ENCODE measurements around the gene RARS2.
A peak's percentile ranks its signal among the peaks of the same experiment; 100 is the strongest.

RARS2 gene

GRCh38 chr6:87608802-87609201, 19.0 kb upstream of the RARS2 start:
- Histone ChIP-seq H3K23ac (ENCODE audit: low read depth, low read length, poor library complexity) (no peak overlapping the region), H3K27ac (replicated peaks; ENCODE audit: low read length) (no peak overlapping the region), H3K18ac (ENCODE audit: low read length) (no peak overlapping the region), H4K91ac (ENCODE audit: low read depth, low read length, poor library complexity) (no peak overlapping the region), H2BK15ac (ENCODE audit: low read length) (no peak overlapping the region), H3K9ac (ENCODE audit: low read depth, low read length, poor library complexity) (no peak overlapping the region), H2BK120ac (ENCODE audit: low read depth, low read length) (no peak overlapping the region), H3K79me1 (ENCODE audit: low read depth, low read length) (no peaks in the 10 kb centered on the region), H3K9me3 (replicated peaks in 1 of 2; ENCODE audit: control insufficient read depth in 2 of 2, insufficient read depth in 1 of 2, low read depth in 1 of 2, low read length in 2 of 2) (no peaks in the 10 kb centered on the region), H2AK5ac (ENCODE audit: low read depth, low read length) (no peak overlapping the region), H3K4ac (ENCODE audit: low read length) (no peak overlapping the region), H3K14ac (ENCODE audit: low read length) (no peak overlapping the region), H4K8ac (ENCODE audit: low read depth, low read length) (no peak overlapping the region), H3K4me1 (ENCODE audit: control insufficient read depth in 2 of 2, insufficient read depth in 1 of 2, low read depth in 1 of 2, low read length in 2 of 2) (no peaks in the 10 kb centered on the region), H3K4me3 (ENCODE audit: low read length in 2 of 2) (no peak overlapping the region), H2BK12ac (ENCODE audit: low read length) (no peak overlapping the region), H3K36me3 (replicated peaks in 1 of 2; ENCODE audit: control insufficient read depth in 2 of 2, insufficient read depth in 2 of 2, low read length in 2 of 2) (peaks cover 14 to 81% of the 10 kb centered on the region in 2 donors), H2BK5ac (ENCODE audit: low read length) (no peak overlapping the region), H3K27me3 (ENCODE audit: control insufficient read depth in 3 of 3, insufficient read depth in 3 of 3, low read depth in 1 of 3, low read length in 3 of 3) (no peaks in the 10 kb centered on the region), H3K4me2 (ENCODE audit: insufficient read depth, low read length, poor library complexity, severe bottlenecking) (no peak overlapping the region), H2AFZ (ENCODE audit: low read length) (no peak overlapping the region)
- WGBS, 2 donors (ENCODE audit: extremely low coverage in 2 of 2, insufficient read length in 2 of 2, insufficient replicate concordance in 1 of 2) = no CpG with 5 or more reads among the region's 3 CpGs
- no peak for DNase-seq (ENCODE audit: low spot score)

- Histone ChIP-seq H3K14ac (ENCODE audit: low read length) (no peak overlapping the region), H3K79me1 (ENCODE audit: low read depth, low read length) (no peaks in the 10 kb centered on the region), H3K4ac (ENCODE audit: low read length) (no peak overlapping the region), H2BK12ac (ENCODE audit: low read length) (no peak overlapping the region), H2BK15ac (ENCODE audit: low read length) (no peak overlapping the region), H3K4me2 (ENCODE audit: insufficient read depth, low read length, poor library complexity, severe bottlenecking) (no peak overlapping the region), H3K9ac (ENCODE audit: low read depth, low read length, poor library complexity) (no peak overlapping the region), H4K8ac (ENCODE audit: low read depth, low read length) (no peak overlapping the region), H3K36me3 (replicated peaks in 1 of 2; ENCODE audit: control insufficient read depth in 2 of 2, insufficient read depth in 2 of 2, low read length in 2 of 2) (peaks cover 13 to 80% of the 10 kb centered on the region in 2 donors), H2BK120ac (ENCODE audit: low read depth, low read length) (no peak overlapping the region), H3K27ac (replicated peaks; ENCODE audit: low read length) (no peak overlapping the region), H2AFZ (ENCODE audit: low read length) (no peak overlapping the region), H3K27me3 (ENCODE audit: control insufficient read depth in 3 of 3, insufficient read depth in 3 of 3, low read depth in 1 of 3, low read length in 3 of 3) (no peaks in the 10 kb centered on the region), H4K91ac (ENCODE audit: low read depth, low read length, poor library complexity) (no peak overlapping the region), H3K4me3 (ENCODE audit: low read length in 2 of 2) (no peak overlapping the region), H3K18ac (ENCODE audit: low read length) (no peak overlapping the region), H3K9me3 (replicated peaks in 1 of 2; ENCODE audit: control insufficient read depth in 2 of 2, insufficient read depth in 1 of 2, low read depth in 1 of 2, low read length in 2 of 2) (no peaks in the 10 kb centered on the region), H3K23ac (ENCODE audit: low read depth, low read length, poor library complexity) (no peak overlapping the region), H2AK5ac (ENCODE audit: low read depth, low read length) (no peak overlapping the region), H3K4me1 (ENCODE audit: control insufficient read depth in 2 of 2, insufficient read depth in 1 of 2, low read depth in 1 of 2, low read length in 2 of 2) (no peaks in the 10 kb centered on the region), H2BK5ac (ENCODE audit: low read length) (no peak overlapping the region)
- no peak for DNase-seq (ENCODE audit: low spot score)
- WGBS, 2 donors (ENCODE audit: extremely low coverage in 2 of 2, insufficient read length in 2 of 2, insufficient replicate concordance in 1 of 2) = no CpG with 5 or more reads among the region's 2 CpGs
Observed at GRCh38 chr6:87606199-87606598, 16.4 kb upstream of the RARS2 start.

GRCh38 chr6:87600576-87600975, 10.8 kb upstream of the RARS2 start:
- Histone ChIP-seq H3K4me2 (ENCODE audit: insufficient read depth, low read length, poor library complexity, severe bottlenecking) (no peak overlapping the region), H3K9ac (ENCODE audit: low read depth, low read length, poor library complexity) (no peak overlapping the region), H3K9me3 (replicated peaks in 1 of 2; ENCODE audit: control insufficient read depth in 2 of 2, insufficient read depth in 1 of 2, low read depth in 1 of 2, low read length in 2 of 2) (no peaks in the 10 kb centered on the region), H4K91ac (ENCODE audit: low read depth, low read length, poor library complexity) (no peak overlapping the region), H3K18ac (ENCODE audit: low read length) (no peak overlapping the region), H2AK5ac (ENCODE audit: low read depth, low read length) (no peak overlapping the region), H3K23ac (ENCODE audit: low read depth, low read length, poor library complexity) (no peak overlapping the region), H3K79me1 (ENCODE audit: low read depth, low read length) (peaks cover 3% of the 10 kb centered on the region), H2BK120ac (ENCODE audit: low read depth, low read length) (no peak overlapping the region), H3K27me3 (ENCODE audit: control insufficient read depth in 3 of 3, insufficient read depth in 3 of 3, low read depth in 1 of 3, low read length in 3 of 3) (no peaks in the 10 kb centered on the region), H3K27ac (replicated peaks; ENCODE audit: low read length) (no peak overlapping the region), H2BK5ac (ENCODE audit: low read length) (no peak overlapping the region), H3K4me1 (ENCODE audit: control insufficient read depth in 2 of 2, insufficient read depth in 1 of 2, low read depth in 1 of 2, low read length in 2 of 2) (no peaks in the 10 kb centered on the region), H3K36me3 (replicated peaks in 1 of 2; ENCODE audit: control insufficient read depth in 2 of 2, insufficient read depth in 2 of 2, low read length in 2 of 2) (peaks cover 2 to 56% of the 10 kb centered on the region in 2 donors), H4K8ac (ENCODE audit: low read depth, low read length) (no peak overlapping the region), H2BK15ac (ENCODE audit: low read length) (no peak overlapping the region), H3K4ac (ENCODE audit: low read length) (no peak overlapping the region), H3K4me3 (ENCODE audit: low read length in 2 of 2) (no peak overlapping the region), H3K14ac (ENCODE audit: low read length) (no peak overlapping the region), H2BK12ac (ENCODE audit: low read length) (no peak overlapping the region), H2AFZ (ENCODE audit: low read length) (no peak overlapping the region)
- DNase-seq (ENCODE audit: low spot score) = no peak
- no CpG with 5 or more reads among the region's 1 CpG for WGBS, 2 donors (ENCODE audit: extremely low coverage in 2 of 2, insufficient read length in 2 of 2, insufficient replicate concordance in 1 of 2)

DNA sequence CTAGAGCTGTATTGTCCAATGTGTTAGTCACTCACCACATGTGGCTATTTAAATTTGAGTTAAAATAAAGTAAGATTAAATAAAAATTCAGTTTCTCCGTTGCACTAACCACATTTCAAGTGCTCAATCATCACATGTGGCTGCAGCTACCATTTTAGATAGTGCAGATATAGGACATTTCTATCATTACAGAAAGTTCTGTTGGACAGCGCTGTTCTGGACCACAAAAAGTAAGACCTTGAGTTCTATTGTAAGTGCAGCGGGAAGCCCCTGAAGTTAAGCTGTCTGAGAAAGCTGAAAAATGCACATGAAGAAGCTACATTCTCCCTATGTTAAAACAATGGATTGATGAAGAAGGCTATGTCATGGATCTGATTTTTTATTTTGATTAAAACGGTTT, 1.2 kb upstream of the RARS2 start:
- no peak overlapping the region for H2BK5ac ChIP-seq (ENCODE audit: low read length)
- no peak overlapping the region for H4K91ac ChIP-seq (ENCODE audit: low read depth, low read length, poor library complexity)
- H3K4me2 ChIP-seq (ENCODE audit: insufficient read depth, low read length, poor library complexity, severe bottlenecking) = peak overlapping the region; percentile 55
- H4K8ac ChIP-seq (ENCODE audit: low read depth, low read length) = no peak overlapping the region
- H3K27me3 ChIP-seq (ENCODE audit: control insufficient read depth in 3 of 3, insufficient read depth in 3 of 3, low read depth in 1 of 3, low read length in 3 of 3) = no peaks in the 10 kb centered on the region
- H3K36me3 ChIP-seq (replicated peaks in 1 of 2; ENCODE audit: control insufficient read depth in 2 of 2, insufficient read depth in 2 of 2, low read length in 2 of 2) = peaks cover 0 to 55% of the 10 kb centered on the region in 2 donors
- peak overlapping the region in 1 of 2 donors; percentile 97 for H3K4me3 ChIP-seq (ENCODE audit: low read length in 2 of 2)
- peaks cover 2% of the 10 kb centered on the region for H3K79me1 ChIP-seq (ENCODE audit: low read depth, low read length)
- H2BK12ac ChIP-seq (ENCODE audit: low read length) = no peak overlapping the region
- no peak overlapping the region for H3K27ac ChIP-seq (replicated peaks; ENCODE audit: low read length)
- no peak overlapping the region for H3K9ac ChIP-seq (ENCODE audit: low read depth, low read length, poor library complexity)
- no peak overlapping the region for H2BK15ac ChIP-seq (ENCODE audit: low read length)
- no peak overlapping the region for H2AFZ ChIP-seq (ENCODE audit: low read length)
- no peaks in the 10 kb centered on the region for H3K9me3 ChIP-seq (replicated peaks in 1 of 2; ENCODE audit: control insufficient read depth in 2 of 2, insufficient read depth in 1 of 2, low read depth in 1 of 2, low read length in 2 of 2)
- H2AK5ac ChIP-seq (ENCODE audit: low read depth, low read length) = no peak overlapping the region
- DNase-seq (ENCODE audit: low spot score) = no peak
- H2BK120ac ChIP-seq (ENCODE audit: low read depth, low read length) = no peak overlapping the region
- no peak overlapping the region for H3K18ac ChIP-seq (ENCODE audit: low read length)
- no CpG with 5 or more reads among the region's 4 CpGs for WGBS, 2 donors (ENCODE audit: extremely low coverage in 2 of 2, insufficient read length in 2 of 2, insufficient replicate concordance in 1 of 2)
- no peak overlapping the region for H3K4ac ChIP-seq (ENCODE audit: low read length)
- no peak overlapping the region for H3K23ac ChIP-seq (ENCODE audit: low read depth, low read length, poor library complexity)
- peaks cover 0 to 6% of the 10 kb centered on the region in 2 donors for H3K4me1 ChIP-seq (ENCODE audit: control insufficient read depth in 2 of 2, insufficient read depth in 1 of 2, low read depth in 1 of 2, low read length in 2 of 2)
- no peak overlapping the region for H3K14ac ChIP-seq (ENCODE audit: low read length)

All from neuronal stem cell (in vitro differentiated cells).